Gastroesophageal sphincter (tissue), 4 donors: ENCODE data around the gene GINS3. TPM values are rescaled to one million over a fixed set of nuclear protein-coding genes. Genes with fewer than 3 reads are reported as not detected.
A peak's percentile ranks its signal among the peaks of the same experiment; 100 is the strongest.
"Not testable (repeated sequence)": the region's sequence is repeated elsewhere in the genome, so short reads cannot be mapped to it uniquely, and the experiment has no call there.

Experiments
- ATAC-seq: fragments of 150-250 bp; one replicate; pipeline ENCODE4 v1.9.1; 2016; ENCODE audit warnings: mild to moderate bottlenecking, moderate library complexity
- H3K27ac ChIP-seq, 4 donors: fragments of 200-600 bp; sonication (generic) in 3 of 4; 1 replicate in 3 of 4; 2 replicates in 1 of 4; pipeline ENCODE4 v1.5.1; 2016 to 2019
- H3K27me3 ChIP-seq: fragments of 200-600 bp; sonication (generic); one replicate; pipeline ENCODE4 v1.5.1; 2019
- H3K36me3 ChIP-seq, 2 donors: fragments of 200-600 bp; sonication (generic); one replicate each; pipeline ENCODE4 v1.5.1; 2019; ENCODE audit warnings: control low read depth in 1 of 2
- H3K4me1 ChIP-seq, 3 donors: fragments of 200-600 bp; sonication (generic); 1 replicate in 2 of 3; 2 replicates in 1 of 3; pipeline ENCODE4 v1.5.1; 2016 to 2019; ENCODE audit warnings: control low read depth in 2 of 3
- H3K4me3 ChIP-seq, 2 donors: fragments of 200-600 bp; sonication (generic); one replicate each; pipeline ENCODE4 v1.5.1; 2019; ENCODE audit warnings: mild to moderate bottlenecking in 1 of 2, moderate library complexity in 1 of 2
- H3K9me3 ChIP-seq, 3 donors: fragments of 200-600 bp; sonication (generic); one replicate each; pipeline ENCODE4 v1.5.1; 2017 to 2019; ENCODE audit warnings: control low read depth in 2 of 3
- CTCF ChIP-seq, 4 experiments: fragments of 200-600 bp in 2 of 4; fragments of 450-650 bp in 2 of 4; sonication (generic) in 1 of 4; IDR thresholded peaks; one replicate each; pipeline ENCODE4 v1.5.1; 2017 to 2019; ENCODE audit warnings: antibody characterized with exemption in 4 of 4, mild to moderate bottlenecking in 2 of 4, moderate library complexity in 2 of 4
- EP300 ChIP-seq: sonication (generic); formaldehyde crosslinking; IDR thresholded peaks from one replicate; pipeline ENCODE4 v1.6.1; 2017; ENCODE audit warnings: antibody characterized with exemption, mild to moderate bottlenecking
- POLR2A ChIP-seq, 2 donors: fragments of 450-650 bp; IDR thresholded peaks; one replicate each; pipeline ENCODE4 v1.6.1; 2017; ENCODE audit warnings: antibody characterized with exemption in 2 of 2, mild to moderate bottlenecking in 2 of 2, moderate library complexity in 1 of 2
- POLR2AphosphoS5 ChIP-seq: sonication (generic); formaldehyde crosslinking; IDR thresholded peaks from one replicate; pipeline ENCODE4 v1.6.1; 2017; ENCODE audit warnings: antibody characterized with exemption
- WGBS, 2 donors: methylation state at CpG; one replicate each; pipeline ENCODE4 v1.1.5; 2018; ENCODE audit warnings: low coverage in 1 of 2; 5-methylcytosine and 5-hydroxymethylcytosine counted together
- total RNA-seq, 4 donors: library from RNA; depleted of rRNA; stranded (reverse); fragments of >200 nt; gene quantifications; one replicate each; pipeline ENCODE4 v1.1.0, GENCODE V29; 2016

The GINS3 gene
- total RNA-seq, 4 donors from 2014 or later, result 1.7 to 2.8 (median 2.4) TPM

GRCh38 chr16:58409316-58409973 lies 17.2 kb downstream of the GINS3 start:
- H3K4me3 ChIP-seq, result no peak overlapping the region
- H3K9me3 ChIP-seq, result no peaks in the 10 kb centered on the region
- 53 to 83% methylated on average over 3 to 6 of the region's 6 CpGs for WGBS, 2 donors
- no peak for TF ChIP-seq POLR2AphosphoS5
- TF ChIP-seq POLR2A (IDR thresholded peaks at IDR 0.05), result no peak
- no peak for TF ChIP-seq CTCF (IDR thresholded peaks at IDR 0.05)
- TF ChIP-seq EP300, result no peak
- ATAC-seq, result peak; percentile 46
- no peaks in the 10 kb centered on the region for H3K27me3 ChIP-seq
- H3K4me1 ChIP-seq, result peaks cover 0 to 10% (median 0%) of the 10 kb centered on the region in 3 donors
- H3K36me3 ChIP-seq, result peaks cover 0 to 8% of the 10 kb centered on the region in 2 donors
- H3K27ac ChIP-seq, result no peak overlapping the region

GRCh38 chr16:58411336-58411735 lies 19.1 kb downstream of the GINS3 start:
- WGBS, 2 donors, result 97 to 100% methylated on average over 1 to 2 of the region's 2 CpGs
- Histone ChIP-seq H3K27ac (no peak overlapping the region), H3K4me3 (no peak overlapping the region), H3K4me1 (peaks cover 0 to 10% (median 0%) of the 10 kb centered on the region in 3 donors), H3K9me3 (no peaks in the 10 kb centered on the region), H3K36me3 (no peaks in the 10 kb centered on the region), H3K27me3 (no peaks in the 10 kb centered on the region)
- ATAC-seq, result no peak
- no peak for TF ChIP-seq POLR2AphosphoS5
- TF ChIP-seq CTCF (IDR thresholded peaks at IDR 0.05), result no peak

- no peak overlapping the region for H3K27ac ChIP-seq
- no peaks in the 10 kb centered on the region for H3K9me3 ChIP-seq
- WGBS, 2 donors, result 67 to 84% methylated on average over 1 to 6 of the region's 7 CpGs
- TF ChIP-seq CTCF (IDR thresholded peaks at IDR 0.05) (no peak), POLR2AphosphoS5 (no peak), POLR2A (IDR thresholded peaks at IDR 0.05) (no peak), EP300 (no peak)
- H3K4me3 ChIP-seq, result no peak overlapping the region
- H3K27me3 ChIP-seq, result peaks cover 1% of the 10 kb centered on the region
- no peaks in the 10 kb centered on the region for H3K36me3 ChIP-seq
- no peak for ATAC-seq
- H3K4me1 ChIP-seq, result peaks cover 0 to 10% (median 0%) of the 10 kb centered on the region in 3 donors
These were observed 19.7 kb downstream of the GINS3 start for GRCh38 chr16:58411736-58412614.

GRCh38 chr16:58412615-58412970 lies 20.3 kb downstream of the GINS3 start:
- 100% methylated on average over 3 to 5 of the region's 5 CpGs for WGBS, 2 donors
- H3K36me3 ChIP-seq, H3K4me3 ChIP-seq, H3K27me3 ChIP-seq, ATAC-seq, H3K27ac ChIP-seq, H3K9me3 ChIP-seq: not testable (repeated sequence)
- peaks cover 0 to 10% (median 0%) of the 10 kb centered on the region in 3 donors for H3K4me1 ChIP-seq

GRCh38 chr16:58413359-58413758 lies 21.1 kb downstream of the GINS3 start:
- Histone ChIP-seq H3K27ac (no peak overlapping the region), H3K27me3 (peaks cover 10% of the 10 kb centered on the region), H3K36me3 (no peaks in the 10 kb centered on the region), H3K9me3 (no peaks in the 10 kb centered on the region), H3K4me3 (no peak overlapping the region), H3K4me1 (peaks cover 0 to 10% (median 0%) of the 10 kb centered on the region in 3 donors)
- 65 to 71% methylated on average over 3 to 5 of the region's 6 CpGs for WGBS, 2 donors
- ATAC-seq, result no peak
- TF ChIP-seq EP300, result no peak
- TF ChIP-seq CTCF (IDR thresholded peaks at IDR 0.05), result no peak
- TF ChIP-seq POLR2A (IDR thresholded peaks at IDR 0.05), result no peak
- TF ChIP-seq POLR2AphosphoS5, result no peak
